ENCODE measurements around the gene CC2D1A. TPM values are rescaled to one million over a fixed set of nuclear protein-coding genes. Genes with fewer than 3 reads are reported as not detected.

The CC2D1A gene
- total RNA-seq, 2 donors from 2014 or later, result 29.5 to 38.7 TPM

DNA sequence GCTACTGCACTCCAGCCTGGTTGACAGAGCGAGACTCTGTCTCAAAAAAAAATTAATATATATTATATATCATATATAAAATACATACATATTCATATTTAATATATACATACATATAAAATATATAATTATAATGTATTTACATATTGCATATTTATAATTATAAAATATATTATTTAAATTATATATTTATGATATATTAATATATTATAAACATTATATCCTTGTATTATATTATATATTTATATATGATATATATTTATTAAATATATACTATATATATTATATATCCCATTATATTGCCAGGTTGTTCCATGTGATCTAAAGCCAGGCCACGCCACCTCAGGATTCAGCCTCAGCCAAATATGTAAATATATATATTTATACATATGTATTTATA is 9.8 kb upstream of the CC2D1A start:
- ATAC-seq (ENCODE audit: insufficient number of reproducible peaks, low FRiP score, low read depth), result no peak
- TF ChIP-seq, protein P1, sequence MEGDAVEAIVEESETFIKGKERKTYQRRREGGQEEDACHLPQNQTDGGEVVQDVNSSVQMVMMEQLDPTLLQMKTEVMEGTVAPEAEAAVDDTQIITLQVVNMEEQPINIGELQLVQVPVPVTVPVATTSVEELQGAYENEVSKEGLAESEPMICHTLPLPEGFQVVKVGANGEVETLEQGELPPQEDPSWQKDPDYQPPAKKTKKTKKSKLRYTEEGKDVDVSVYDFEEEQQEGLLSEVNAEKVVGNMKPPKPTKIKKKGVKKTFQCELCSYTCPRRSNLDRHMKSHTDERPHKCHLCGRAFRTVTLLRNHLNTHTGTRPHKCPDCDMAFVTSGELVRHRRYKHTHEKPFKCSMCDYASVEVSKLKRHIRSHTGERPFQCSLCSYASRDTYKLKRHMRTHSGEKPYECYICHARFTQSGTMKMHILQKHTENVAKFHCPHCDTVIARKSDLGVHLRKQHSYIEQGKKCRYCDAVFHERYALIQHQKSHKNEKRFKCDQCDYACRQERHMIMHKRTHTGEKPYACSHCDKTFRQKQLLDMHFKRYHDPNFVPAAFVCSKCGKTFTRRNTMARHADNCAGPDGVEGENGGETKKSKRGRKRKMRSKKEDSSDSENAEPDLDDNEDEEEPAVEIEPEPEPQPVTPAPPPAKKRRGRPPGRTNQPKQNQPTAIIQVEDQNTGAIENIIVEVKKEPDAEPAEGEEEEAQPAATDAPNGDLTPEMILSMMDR (IDR thresholded peaks at IDR 0.05), result no peak
- Histone ChIP-seq H3K4me3 (no peak overlapping the region), H3K36me3 (no peaks in the 10 kb centered on the region), H3K4me1 (ENCODE audit: control insufficient read depth in 1 of 2, low read depth in 2 of 2) (no peaks in the 10 kb centered on the region), H3K27me3 (replicated peaks; ENCODE audit: insufficient read depth) (no peaks in the 10 kb centered on the region), H3K9me3 (no peaks in the 10 kb centered on the region), H3K27ac (no peak overlapping the region)
- DNase-seq (ENCODE audit: low spot score), result no peak

DNA sequence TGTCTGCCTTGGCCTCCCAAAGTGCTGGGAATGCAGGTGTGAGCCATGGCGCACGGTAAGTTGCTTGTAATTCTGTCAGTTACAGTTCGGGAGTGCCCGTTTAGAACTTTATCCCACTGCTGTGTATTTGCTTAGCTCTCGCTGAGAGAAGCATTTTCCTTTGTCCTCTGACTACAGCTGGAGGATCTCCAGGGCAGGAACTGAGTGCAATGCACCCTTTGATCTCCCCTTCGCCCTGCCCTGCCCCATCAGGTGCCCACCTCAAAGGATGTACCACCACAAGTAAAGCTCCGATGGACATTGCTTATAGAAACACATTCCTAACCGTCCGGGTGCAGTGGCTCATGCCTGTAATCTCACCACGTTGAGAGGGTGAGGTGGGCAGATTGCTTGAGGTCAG is 6.6 kb upstream of the CC2D1A start:
- H3K36me3 ChIP-seq, result no peaks in the 10 kb centered on the region
- H3K27ac ChIP-seq, result no peak overlapping the region
- ATAC-seq (ENCODE audit: insufficient number of reproducible peaks, low FRiP score, low read depth) (no peak), DNase-seq (ENCODE audit: low spot score) (no peak)
- no peaks in the 10 kb centered on the region for H3K4me1 ChIP-seq (ENCODE audit: control insufficient read depth in 1 of 2, low read depth in 2 of 2)
- TF ChIP-seq, protein P1 (IDR thresholded peaks at IDR 0.05), result no peak
- no peaks in the 10 kb centered on the region for H3K9me3 ChIP-seq
- H3K4me3 ChIP-seq, result no peak overlapping the region
- no peaks in the 10 kb centered on the region for H3K27me3 ChIP-seq (replicated peaks; ENCODE audit: insufficient read depth)

DNA sequence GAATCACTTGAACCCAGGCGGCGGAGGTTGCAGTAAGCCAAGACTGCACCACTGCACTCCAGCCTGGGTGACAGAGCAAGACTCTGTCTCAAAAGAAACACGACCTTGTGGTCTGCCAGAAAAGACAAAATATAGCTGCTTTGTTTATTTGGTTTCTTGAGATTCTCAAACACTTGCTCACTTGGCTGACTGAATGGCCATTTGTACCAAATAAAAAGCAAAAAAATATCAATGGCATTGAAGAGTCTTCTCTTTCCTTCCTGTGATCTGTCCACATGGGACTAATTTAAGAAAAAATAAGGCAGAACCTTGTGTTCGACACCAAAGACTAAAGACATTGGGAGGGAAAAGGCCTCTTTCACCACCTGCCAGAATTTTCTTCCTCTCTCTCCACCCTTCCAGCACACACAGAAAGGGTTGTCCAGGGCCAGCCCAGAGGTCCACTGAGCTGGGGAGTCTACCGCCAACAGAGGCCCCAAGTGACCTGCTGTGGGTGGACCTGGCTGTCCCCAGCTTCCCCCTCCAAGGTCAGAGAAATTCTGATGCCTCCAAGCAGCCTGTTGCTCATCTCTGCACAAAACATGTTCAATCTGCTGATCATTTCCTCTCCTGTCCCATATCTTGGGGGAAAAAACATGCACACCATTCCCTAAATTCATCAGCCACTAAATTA is 6.0 kb upstream of the CC2D1A start:
- no peak overlapping the region for H3K4me3 ChIP-seq
- no peaks in the 10 kb centered on the region for H3K4me1 ChIP-seq (ENCODE audit: control insufficient read depth in 1 of 2, low read depth in 2 of 2)
- no peak overlapping the region for H3K27ac ChIP-seq
- no peaks in the 10 kb centered on the region for H3K27me3 ChIP-seq (replicated peaks; ENCODE audit: insufficient read depth)
- H3K9me3 ChIP-seq, result no peaks in the 10 kb centered on the region
- ATAC-seq (ENCODE audit: insufficient number of reproducible peaks, low FRiP score, low read depth) (no peak), DNase-seq (ENCODE audit: low spot score) (no peak)
- TF ChIP-seq, protein P1 (IDR thresholded peaks at IDR 0.05), result no peak
- no peaks in the 10 kb centered on the region for H3K36me3 ChIP-seq

DNA sequence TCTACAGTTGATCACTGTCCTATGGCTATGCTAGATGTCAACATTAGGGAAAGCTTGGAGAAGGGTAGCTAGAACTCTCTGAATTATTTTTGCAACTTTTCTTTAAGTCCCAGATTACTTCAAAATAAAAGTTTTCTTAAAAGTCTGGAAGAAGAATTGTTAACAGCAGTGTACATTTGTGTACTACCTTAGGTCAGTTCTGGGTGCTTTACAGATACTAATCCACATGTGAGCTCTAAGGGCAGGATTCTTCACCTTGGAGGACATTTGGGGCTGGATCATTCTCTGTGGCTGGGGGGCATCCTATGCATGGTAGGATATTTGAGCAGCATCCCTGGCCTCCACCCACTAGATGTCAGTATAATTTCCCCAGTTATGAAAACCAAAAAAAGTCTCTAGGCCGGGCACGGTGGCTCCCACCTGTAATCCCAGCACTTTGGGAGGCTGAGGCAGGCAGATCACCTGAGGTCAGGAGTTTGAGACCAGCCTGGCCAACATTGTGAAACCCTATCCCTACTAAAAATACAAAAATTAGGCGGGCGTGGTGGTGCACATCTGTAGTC is 2.9 kb upstream of the CC2D1A start:
- no peak overlapping the region for H3K4me3 ChIP-seq
- TF ChIP-seq, protein P1 (IDR thresholded peaks at IDR 0.05), result no peak
- ATAC-seq (ENCODE audit: insufficient number of reproducible peaks, low FRiP score, low read depth), result no peak

DNA sequence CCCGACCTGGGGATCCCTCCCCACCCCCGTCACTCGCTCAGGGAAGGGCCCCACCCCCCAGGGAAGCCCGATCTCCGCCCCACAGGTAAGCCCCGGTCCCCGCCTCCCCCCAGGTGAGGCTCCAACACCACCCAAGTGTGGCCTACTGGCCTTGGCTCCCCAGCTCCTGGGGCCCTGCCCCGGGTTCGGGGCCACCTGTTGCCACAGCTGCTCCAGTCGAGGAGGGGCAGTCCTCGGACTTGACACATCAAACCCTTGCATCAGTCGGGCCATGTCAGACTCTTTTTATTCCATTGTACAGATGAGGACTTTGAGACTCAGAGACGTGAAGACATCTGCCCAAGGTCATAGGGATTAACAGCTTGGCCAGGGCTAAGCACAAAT is 512 bp downstream of the CC2D1A start:
- no peak for ATAC-seq (ENCODE audit: insufficient number of reproducible peaks, low FRiP score, low read depth)
- Histone ChIP-seq H3K9me3 (no peaks in the 10 kb centered on the region), H3K4me3 (peak overlapping the region; percentile 78), H3K36me3 (peaks cover 6% of the 10 kb centered on the region), H3K27ac (peak overlapping the region in 1 of 2 donors; percentile 13), H3K4me1 (ENCODE audit: control insufficient read depth in 1 of 2, low read depth in 2 of 2) (peaks cover 7 to 16% of the 10 kb centered on the region in 2 donors), H3K27me3 (replicated peaks; ENCODE audit: insufficient read depth) (no peaks in the 10 kb centered on the region)
- TF ChIP-seq, protein P1 (IDR thresholded peaks at IDR 0.05), result no peak
- no peak for DNase-seq (ENCODE audit: low spot score)

More for the DNA sequence above, 2.9 kb upstream of the CC2D1A start:
- H3K27ac ChIP-seq, result no peak overlapping the region
- DNase-seq (ENCODE audit: low spot score), result no peak
- no peaks in the 10 kb centered on the region for H3K27me3 ChIP-seq (replicated peaks; ENCODE audit: insufficient read depth)
- H3K36me3 ChIP-seq, result no peaks in the 10 kb centered on the region
- H3K9me3 ChIP-seq, result no peaks in the 10 kb centered on the region
- H3K4me1 ChIP-seq (ENCODE audit: control insufficient read depth in 1 of 2, low read depth in 2 of 2), result peaks cover 7 to 16% of the 10 kb centered on the region in 2 donors

Measured in thoracic aorta (tissue), 2 donors.